Activated naive CD8-positive, alpha-beta T cell treated with anti-CD3 and anti-CD28 coated beads, Interleukin-2, amount 50 U/mL, for 16 hours (primary cell): ENCODE measurements around the gene ERBB2.
A peak's percentile ranks its signal among the peaks of the same experiment; 100 is the strongest.
"Not testable (repeated sequence)": the region's sequence is repeated elsewhere in the genome, so short reads cannot be mapped to it uniquely, and the experiment has no call there.

Experiments
- DNase-seq: peaks from one replicate; pipeline ENCODE4 v3.0.0-alpha.2; 2020; ENCODE audit warnings: low read depth, low spot score

The ERBB2 gene

GRCh38 chr17:39745335-39746144, 45.7 kb downstream of the ERBB2 start:
- DNase-seq: no peak

- DNase-seq: no peak
Measured at GRCh38 chr17:39746145-39746461, 46.2 kb downstream of the ERBB2 start.

DNA sequence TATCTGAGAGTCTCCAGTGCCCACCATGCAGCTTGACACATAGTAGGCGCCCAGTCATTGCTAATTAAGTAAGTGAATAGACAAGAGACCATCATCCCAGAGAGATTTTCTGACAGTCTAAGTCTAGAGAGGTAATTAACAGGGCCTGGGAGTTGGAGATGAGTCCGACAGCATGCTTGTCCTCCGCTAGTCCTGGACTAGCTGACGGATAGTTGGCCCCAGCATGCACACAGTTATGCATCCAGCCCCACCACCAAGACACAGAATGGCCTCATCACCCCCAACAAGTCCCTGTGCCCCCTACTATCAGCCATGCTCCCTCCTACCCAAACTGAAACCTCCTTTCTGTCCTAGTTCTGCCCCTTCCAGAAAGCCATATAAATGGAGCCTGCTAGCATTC, 47.9 kb downstream of the ERBB2 start:
- DNase-seq: no peak

DNA sequence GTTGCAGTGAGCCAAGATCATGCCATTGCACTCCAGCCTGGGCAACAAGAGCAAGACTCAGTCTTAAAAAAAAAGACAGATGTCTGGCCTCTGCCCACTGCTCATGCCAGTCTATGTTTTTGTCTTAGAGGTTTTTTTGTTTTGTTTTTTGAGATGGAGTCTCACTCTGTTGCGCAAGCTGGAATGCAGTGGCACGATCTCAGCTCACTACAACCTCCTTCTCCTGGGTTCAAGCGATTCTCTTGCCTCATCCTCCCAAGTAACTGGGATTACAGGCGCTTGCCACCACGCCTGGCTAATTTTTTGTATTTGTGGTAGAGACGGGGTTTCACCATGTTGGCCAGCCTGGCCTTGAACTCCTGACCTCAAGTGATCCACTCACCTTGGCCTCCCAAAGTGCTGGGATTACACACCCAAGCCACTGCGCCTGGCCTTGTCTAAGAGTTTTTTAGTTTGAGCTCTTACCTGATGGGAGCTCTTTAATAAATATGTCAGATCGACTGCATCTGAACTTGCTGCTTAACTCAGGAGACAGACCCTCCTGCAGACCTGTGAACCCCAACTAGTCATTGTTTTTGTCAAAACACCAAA, 48.7 kb downstream of the ERBB2 start:
- not testable (repeated sequence) for DNase-seq

DNA sequence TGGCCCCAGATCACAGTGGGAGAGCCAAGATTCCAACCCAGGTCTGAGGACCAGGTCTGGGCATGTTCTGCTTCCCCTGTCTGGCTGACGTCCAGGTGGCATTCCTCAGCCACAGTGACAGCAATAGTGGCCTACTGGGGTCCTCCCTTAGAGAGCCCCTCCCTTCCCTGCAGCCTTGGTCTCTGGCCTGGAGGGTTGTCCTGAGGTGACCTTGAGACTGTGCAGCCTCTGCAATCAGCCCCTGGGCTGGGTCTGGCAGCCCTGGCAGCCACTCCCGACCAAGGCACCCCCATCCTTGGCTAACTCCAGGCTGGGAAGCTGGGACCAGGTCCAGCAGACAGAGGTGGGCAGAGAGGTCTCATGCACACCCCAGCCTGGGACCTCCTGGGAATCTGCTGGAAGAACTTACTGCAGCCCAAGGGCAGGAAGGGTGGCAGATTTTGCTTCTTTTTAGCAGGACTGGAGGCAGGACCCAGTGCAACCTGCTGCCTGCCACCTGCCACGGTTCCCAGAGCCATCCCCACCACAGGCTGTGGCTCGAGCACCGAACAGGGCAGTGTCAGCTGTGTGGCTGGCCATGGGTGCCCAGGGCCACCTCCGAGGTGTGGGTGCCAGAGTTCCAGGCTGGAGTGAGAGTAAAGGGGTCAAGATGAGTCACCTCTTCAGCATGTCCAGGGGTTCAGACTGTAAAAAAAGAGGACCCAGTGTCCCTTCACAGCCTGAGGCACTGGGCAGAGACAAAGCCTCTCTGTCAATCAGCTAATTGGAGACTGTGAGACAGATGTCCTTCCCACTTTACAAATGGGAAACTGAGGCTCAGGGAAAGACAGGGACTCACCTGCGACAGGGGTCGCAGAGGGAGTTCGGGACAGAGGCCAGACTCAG, 50.5 kb downstream of the ERBB2 start:
- no peak for DNase-seq

- DNase-seq: no peak
Measured at GRCh38 chr17:39751016-39751543, 51.2 kb downstream of the ERBB2 start.

GRCh38 chr17:39751637-39752036, 51.8 kb downstream of the ERBB2 start:
- DNase-seq: no peak

GRCh38 chr17:39752241-39752881, 52.5 kb downstream of the ERBB2 start:
- DNase-seq: no peak

- DNase-seq: peak; percentile 35
Measured at GRCh38 chr17:39753514-39754160, 53.8 kb downstream of the ERBB2 start.

- peak; percentile 84 for DNase-seq
Measured at GRCh38 chr17:39754161-39754957, 54.5 kb downstream of the ERBB2 start.

DNA sequence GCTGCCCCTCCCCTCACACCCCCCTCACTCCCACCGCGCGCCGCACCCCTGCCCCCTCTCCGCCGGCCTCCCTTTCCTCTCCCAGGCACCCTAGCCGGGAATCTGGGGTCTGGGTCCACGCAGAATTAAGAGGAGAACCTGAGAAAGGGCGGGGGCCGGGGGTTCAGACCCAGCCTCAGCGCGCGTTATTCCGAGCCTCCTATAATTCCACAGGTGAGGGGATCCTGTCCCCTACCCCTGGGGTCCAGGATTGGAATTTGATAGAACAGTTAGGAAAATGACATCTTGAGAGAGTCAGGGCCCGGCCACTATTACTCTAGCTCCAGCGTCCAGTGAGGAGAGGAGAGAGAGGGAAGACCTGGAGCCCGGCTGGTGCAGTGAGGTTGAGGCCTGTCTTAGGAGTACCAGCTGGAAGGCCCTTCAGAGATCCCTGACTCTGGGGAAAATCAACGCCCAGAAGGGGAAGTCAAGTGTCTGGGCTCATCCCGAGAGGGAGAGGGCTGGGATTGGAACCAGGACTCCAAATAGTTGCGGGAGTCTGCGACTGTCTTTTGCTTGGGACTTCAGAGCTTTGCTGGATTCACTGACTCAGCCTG, 55.2 kb downstream of the ERBB2 start:
- DNase-seq: no peak

GRCh38 chr17:39755554-39756379, 55.9 kb downstream of the ERBB2 start:
- DNase-seq: no peak

DNA sequence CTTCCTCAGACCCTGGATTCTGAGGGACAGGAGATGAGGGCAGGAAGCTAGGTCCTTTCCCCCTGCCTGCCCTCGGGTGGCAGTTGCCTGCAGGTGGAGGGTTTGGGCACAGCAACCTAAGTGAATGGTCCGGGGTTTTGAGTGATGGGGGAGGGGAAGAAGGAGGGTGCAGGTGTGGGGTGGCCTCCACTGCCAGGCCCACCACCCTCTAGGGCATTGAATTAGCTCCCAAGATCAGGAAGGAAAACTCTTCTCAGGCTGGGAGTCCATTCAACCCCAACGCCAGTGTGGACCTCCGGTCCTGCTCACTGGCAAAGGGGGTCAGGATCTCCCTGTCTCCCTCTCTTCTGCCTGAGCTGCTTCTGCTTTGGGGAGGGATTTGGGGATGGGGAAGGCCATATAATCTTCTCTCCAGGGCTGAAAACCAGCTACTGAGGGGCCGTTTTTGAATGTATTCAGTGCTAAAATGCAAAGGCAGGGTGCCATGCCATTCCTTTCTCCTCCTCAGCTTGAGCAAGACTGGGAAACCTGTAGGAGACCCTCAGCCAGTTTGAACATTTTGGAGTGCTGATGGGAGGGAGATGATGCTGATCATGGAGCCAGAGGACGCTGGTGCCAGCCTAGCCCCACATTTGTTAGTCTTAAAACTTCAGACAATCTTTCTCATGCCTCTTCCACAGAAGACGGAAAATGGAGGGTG, 56.7 kb downstream of the ERBB2 start:
- no peak for DNase-seq

GRCh38 chr17:39757176-39757662, 57.4 kb downstream of the ERBB2 start:
- no peak for DNase-seq

DNA sequence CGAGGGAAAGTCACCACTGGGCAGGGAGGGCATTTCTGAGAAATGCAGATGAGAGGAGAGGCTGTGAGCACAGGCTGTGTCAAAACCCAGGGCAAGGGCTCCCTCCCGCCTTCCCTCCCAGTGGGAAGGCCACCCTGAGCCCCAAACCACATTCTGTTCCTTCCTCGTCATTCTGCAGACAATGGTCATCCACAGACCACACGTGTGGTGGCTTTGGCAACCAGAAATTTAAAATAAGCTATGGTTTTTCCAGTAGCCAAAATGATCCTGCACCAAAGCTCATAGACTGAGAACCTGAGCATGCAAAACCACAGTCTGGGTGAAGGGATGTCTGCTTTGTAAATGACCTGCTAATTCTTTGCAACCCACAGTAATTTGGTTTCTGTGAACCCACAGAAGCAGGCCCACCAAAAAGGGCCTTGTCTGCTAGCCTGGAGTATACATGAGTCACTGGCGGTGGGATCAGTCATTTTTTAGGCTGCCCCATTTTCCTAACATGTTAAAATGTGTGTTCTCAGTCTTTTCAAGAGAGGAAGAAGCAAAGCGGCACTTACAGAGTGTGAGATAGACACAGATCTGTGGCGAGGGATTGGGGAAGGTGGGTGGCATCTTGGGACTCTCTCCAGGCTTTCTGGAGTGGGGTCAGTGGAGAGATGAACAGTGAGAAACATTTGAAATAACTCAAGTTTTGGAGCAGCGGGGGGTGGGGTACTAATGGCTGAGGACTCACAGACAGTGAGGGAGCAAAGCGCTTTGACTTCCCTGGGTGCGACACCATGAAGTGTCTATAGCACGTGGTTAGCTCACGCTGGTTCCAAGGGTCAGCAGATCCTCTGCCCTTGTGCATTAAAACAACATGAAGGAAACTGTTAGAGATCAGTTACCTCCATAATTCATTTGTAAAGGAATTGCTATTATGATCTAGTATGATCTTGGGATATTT, 58.3 kb downstream of the ERBB2 start:
- peak; percentile 33 for DNase-seq

DNA sequence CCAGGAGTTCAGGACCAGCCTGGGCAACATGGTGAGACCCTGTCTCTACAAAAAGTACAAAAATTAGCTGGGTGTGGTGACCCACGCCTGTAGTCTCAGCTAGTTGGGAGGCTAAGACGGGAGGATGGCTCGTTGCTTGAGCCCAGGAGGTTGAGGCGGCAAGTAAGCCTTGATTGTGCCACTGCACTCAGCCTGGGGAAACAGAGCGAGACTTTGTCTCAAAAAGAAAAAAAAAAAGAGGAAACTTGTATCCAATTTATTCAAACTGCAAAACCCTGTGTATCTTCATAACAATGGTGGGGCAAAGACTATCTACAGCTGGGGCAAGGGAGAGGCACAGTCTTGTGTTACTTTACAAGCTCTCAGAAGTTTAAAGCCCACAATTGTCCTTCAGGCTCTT, 59.3 kb downstream of the ERBB2 start:
- DNase-seq: no peak

DNA sequence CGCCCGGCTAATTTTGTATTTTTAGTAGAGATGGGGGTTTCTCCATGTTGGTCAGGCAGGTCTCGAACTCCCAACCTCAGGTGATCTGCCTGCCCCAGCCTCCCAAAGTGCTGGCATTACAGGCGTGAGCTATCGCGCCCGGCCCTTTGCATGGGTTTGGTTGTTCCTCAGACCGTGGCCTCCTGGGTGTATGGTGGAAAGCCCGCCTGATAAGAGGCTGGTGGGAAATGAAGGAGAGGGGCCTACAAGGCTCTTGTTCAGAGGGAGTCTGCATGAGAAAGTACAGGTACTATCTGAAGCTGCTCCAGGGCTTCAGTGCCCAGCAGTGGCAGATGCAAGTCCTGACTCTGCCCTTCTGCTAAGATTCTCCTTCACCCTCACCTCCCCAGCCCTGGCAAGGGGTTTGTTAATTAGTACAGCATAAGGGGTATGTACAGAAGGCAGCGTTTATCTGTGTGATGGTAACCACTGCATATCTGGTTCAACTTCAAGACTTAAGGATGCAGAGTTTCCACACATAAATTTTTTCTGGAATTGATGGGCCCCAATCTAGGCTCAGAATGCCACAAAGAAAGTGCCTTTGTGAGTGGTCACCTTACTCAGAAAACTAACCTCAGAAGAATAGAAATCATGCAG, 62.1 kb downstream of the ERBB2 start:
- DNase-seq: no peak
